GM13976 (cell line): ENCODE results near the gene TRIM31.

Experiments used
- DNase-seq: peaks from one replicate; pipeline ENCODE4 v3.0.0; 2012; ENCODE audit warnings: low spot score
- CTCF ChIP-seq: IDR thresholded peaks from 2 replicates; pipeline ENCODE4 v1.5.1; 2012; ENCODE audit warnings: borderline replicate concordance, mild to moderate bottlenecking; ENCODE audit not compliant: insufficient read depth; ENCODE audit errors: extremely low read depth, missing control alignments, control extremely low read depth
- in situ Hi-C: fragments of 300-500 bp; cut with MboI; formaldehyde crosslinking; loops from one replicate; pipeline ENCODE4 v1.12.0; 2022; ENCODE audit warnings: low sequenced_read_pairs, mixed read lengths, inconsistent platforms; ENCODE audit not compliant: unreplicated experiment

TRIM31 gene

DNA sequence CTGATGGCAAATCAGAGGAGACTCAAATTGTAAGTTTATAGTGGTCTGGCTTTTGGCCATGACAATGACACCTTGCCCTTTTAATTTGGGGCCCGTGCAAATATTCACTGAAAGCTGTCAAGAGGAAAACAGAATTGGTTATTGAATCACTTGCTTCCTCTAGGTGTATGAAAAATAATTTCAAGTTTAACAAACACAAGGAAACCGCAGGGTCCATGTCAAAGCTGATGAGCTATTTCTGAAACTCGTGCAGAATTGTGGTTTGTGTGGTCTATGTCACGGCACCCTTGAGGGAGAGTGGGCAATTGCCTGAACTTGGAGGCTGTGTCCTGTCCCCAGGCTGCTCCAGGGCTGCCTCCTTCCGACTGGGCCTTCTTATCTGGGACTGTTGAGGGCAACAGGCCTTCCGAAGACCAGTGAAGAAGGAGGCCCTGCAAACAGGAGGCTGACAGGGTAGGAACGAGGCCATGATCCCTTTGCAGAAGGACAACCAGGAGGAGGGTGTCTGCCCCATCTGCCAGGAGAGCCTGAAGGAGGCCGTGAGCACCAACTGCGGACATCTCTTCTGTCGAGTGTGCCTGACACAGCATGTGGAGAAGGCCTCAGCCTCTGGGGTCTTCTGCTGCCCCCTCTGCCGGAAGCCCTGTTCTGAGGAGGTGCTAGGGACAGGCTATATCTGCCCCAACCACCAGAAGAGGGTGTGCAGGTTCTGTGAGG is 23.8 kb upstream of the TRIM31 start:
- TF ChIP-seq CTCF: no peak
- in situ Hi-C loops: no loop called here
- DNase-seq: no peak

DNA sequence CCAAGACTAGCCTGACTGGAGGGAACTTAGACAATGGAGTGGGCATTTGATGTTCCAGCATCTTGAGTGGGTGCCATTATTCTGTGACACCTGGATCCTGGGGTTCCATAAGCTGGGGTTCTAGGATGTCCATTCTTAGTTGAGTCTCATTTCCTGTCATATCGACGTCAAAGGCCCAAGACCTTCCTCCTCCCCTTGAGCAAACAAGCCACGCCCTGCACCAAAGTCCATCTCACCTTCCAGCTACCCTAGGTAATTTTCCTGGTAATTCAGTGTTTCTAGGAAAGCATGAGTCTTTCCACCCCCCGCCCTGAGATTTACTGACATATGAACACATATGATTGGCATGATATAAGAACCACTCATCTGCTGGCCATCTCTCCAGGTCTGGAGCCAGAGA is 22.9 kb upstream of the TRIM31 start, which contains the start of gene TRIM40:
Gene TRIM40 (plus strand): TSS at position 384 of the 400 bp plus-strand sequence. CDS start 897 bp downstream, outside the sequence.
- in situ Hi-C loops: no loop called here
- TF ChIP-seq CTCF: no peak
- no peak for DNase-seq

- in situ Hi-C loops: no loop called here
- DNase-seq: no peak
- TF ChIP-seq CTCF: no peak
Observed at GRCh38 chr6:30135147-30135546, 22.3 kb upstream of the TRIM31 start.

DNA sequence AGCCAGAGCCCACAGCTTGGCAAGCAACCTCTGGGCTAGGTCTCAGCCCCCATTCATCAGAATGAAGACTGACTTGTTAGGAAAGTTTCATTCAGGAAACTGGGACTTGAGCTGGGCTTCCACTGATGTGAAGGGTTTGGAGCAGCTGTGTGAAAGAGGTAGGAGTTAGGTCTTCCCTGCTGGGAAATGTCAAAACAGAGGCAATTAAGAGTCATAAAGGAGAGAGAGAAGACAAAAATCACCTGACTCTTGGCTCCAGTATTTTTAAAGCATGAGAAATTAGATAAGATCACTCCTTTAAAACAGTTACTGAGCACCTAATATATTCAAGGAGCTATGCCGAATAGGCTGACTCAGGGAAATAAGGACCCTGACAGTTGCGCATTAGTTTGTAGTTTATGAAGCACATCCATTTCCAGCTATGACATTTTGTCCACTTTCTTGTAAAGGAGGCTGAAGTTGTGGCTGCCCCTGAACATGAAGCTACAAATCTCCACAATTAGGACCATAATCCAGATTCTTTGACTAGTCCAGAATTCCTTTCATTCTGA is 19.1 kb upstream of the TRIM31 start:
- in situ Hi-C loops: no loop called here
- no peak for DNase-seq
- no peak for TF ChIP-seq CTCF

DNA sequence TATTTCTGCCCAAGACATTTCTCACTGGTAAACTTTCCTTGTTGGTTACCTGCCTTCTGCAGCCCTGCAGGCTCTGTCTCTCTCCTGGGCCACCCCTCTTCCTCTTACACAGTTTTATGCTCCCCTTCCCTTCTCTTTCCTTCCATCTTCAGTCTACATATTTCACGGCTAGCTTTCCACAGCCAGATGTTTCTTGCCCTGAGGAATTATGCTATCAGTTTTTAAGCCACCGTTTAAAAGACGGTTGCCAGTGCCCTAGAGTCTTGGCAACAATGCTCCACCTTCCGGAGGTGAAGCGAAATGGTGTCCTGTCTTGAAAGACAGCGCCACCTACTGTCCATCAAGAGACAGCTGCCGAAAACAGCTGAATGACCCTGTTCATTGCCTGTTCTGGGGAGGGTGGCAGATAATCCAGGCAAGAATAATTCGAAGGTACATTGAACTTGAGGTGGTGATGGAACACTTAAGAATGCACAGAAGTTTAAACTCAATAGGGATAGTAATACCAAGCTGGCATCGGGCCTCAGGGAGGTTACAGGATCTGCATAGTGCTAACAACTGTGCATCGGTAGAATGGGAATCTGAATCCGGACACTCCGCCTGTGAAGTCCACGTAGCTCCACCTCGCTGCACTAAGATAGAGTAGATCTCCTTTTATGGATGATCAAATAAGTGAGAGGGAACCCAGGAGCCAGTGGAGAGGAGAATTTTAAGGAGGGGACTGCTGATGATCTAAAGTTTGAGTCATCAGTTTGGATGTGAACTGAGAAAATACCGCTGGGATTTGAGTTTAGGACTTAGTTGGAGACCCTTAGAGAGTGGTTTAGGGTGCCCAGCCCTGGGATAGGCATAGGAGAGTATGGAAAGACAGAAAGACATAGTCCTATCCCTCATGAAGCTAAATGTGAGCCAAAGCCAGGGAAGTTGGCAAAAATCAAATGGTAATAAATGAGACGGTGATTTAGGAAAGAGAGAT is 18.3 kb upstream of the TRIM31 start:
- DNase-seq: peak; percentile 85
- TF ChIP-seq CTCF: peak; percentile 99
- in situ Hi-C loops: no loop called here

- no peak for TF ChIP-seq CTCF
- no peak for DNase-seq
- in situ Hi-C loops: no loop called here
Observed at GRCh38 chr6:30130179-30130679, 17.3 kb upstream of the TRIM31 start.
